ENCODE data around the gene SNX22.

Gene SNX22

DNA sequence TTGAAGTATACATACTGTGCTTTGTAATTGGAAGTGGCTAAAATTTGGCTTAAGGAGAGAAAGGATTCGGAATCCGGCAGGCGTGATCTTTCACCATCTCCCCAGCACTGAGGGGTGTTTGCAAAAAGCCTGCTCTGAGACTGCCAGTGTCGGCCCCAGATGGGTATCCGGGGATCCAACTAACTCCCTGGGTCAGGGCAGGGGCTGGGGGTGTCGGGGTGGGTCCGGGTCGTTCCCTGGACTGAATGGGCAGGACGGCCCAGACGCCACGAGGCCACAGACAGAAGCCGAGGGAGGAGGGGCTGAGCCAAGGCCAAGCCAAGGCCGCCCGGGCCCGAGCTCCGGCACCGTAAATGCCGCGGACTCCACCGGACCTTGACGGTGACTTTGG lies 10.9 kb downstream of the SNX22 start:
- TF ChIP-seq, protein P1, sequence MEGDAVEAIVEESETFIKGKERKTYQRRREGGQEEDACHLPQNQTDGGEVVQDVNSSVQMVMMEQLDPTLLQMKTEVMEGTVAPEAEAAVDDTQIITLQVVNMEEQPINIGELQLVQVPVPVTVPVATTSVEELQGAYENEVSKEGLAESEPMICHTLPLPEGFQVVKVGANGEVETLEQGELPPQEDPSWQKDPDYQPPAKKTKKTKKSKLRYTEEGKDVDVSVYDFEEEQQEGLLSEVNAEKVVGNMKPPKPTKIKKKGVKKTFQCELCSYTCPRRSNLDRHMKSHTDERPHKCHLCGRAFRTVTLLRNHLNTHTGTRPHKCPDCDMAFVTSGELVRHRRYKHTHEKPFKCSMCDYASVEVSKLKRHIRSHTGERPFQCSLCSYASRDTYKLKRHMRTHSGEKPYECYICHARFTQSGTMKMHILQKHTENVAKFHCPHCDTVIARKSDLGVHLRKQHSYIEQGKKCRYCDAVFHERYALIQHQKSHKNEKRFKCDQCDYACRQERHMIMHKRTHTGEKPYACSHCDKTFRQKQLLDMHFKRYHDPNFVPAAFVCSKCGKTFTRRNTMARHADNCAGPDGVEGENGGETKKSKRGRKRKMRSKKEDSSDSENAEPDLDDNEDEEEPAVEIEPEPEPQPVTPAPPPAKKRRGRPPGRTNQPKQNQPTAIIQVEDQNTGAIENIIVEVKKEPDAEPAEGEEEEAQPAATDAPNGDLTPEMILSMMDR (IDR thresholded peaks at IDR 0.05; ENCODE audit: extremely low read depth, insufficient read depth, missing control alignments) = no peak
- DNase-seq (ENCODE audit: low spot score) = no peak
- in situ Hi-C loops (cut with MboI; ENCODE audit: low pct_unique_long_range_greater_than_20kb, low sequenced_read_pairs, unreplicated experiment) = no loop called here

DNA sequence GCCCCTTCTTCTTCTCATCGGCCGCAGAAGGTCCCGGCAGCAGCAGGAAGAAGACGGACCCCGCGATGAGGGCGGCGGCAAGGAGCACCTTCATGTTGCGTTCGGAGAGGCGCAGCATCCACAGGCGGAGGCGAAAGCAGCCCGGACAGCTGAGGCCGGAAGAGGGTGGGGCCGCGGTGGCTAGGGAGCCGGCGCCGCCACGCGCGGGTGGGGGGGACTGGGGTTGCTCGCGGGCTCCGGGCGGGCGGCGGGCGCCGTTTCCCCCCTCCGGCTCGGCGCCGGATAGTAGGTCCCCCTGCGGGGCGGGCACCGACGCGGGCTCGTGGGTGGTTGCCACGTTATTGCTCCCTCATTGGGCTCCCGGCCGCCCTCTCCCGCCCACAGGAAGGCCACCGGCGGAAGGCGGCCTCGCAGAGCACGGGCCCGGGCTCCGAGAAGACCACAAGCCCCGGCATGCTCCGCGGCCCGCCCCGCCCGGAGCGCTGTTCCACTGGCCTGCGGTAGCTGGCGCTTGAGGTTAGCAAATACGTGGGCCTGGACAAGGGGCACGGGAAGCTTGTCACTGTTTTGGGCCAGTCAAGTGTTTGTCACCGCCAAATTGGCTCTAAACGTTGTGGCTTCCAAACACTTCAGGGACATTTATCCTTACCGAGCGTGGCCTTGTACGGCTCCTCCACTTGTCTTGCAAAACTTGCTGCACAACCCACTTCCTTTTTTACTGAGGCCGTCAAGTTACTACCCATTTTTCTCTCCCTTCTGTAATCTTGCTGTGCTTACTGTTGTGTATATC lies 11.5 kb downstream of the SNX22 start, which contains the start of gene PPIB:
TSS of gene PPIB (minus strand) at position 154 of the 790 bp plus-strand sequence. CDS start at position 118, 36 bp downstream.
- peak; percentile 98 for DNase-seq (ENCODE audit: low spot score)
- in situ Hi-C loops (cut with MboI; ENCODE audit: low pct_unique_long_range_greater_than_20kb, low sequenced_read_pairs, unreplicated experiment) = no loop called here
- TF ChIP-seq, protein P1 (IDR thresholded peaks at IDR 0.05; ENCODE audit: extremely low read depth, insufficient read depth, missing control alignments) = peak; percentile 70

DNA sequence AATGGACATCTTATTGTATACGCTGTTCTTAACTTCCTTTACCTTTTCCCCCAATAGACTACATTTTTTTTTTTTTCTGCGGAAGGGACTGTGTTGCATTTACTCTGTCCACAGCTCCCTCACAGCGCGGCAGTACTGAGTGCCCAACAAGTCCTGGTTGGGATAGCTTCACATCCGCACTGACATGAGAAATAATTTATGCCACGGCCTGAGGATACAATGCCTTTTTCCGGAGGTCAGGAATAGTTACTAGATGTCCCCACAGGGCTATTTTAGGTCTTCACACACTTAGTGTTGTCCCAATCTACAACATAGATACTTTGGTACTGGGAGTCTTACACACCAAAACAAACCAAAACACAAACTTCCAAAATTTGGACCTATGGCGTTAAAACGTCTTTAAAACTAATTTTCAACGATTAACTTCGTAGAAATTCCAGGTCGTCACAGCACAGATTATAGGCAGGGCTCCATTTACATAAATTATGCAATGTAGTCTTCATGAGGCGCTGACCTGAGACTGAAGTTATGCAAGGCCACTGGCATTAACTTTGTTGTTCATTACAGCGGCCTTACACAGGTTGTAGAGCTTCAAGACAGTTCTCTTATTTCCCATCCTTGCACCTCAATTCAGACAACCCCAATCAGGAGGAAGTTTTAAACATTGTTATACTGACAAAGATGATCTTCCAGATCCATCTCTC lies 12.3 kb downstream of the SNX22 start:
- in situ Hi-C loops (cut with MboI; ENCODE audit: low pct_unique_long_range_greater_than_20kb, low sequenced_read_pairs, unreplicated experiment) = no loop called here
- TF ChIP-seq, protein P1 (IDR thresholded peaks at IDR 0.05; ENCODE audit: extremely low read depth, insufficient read depth, missing control alignments) = no peak
- no peak for DNase-seq (ENCODE audit: low spot score)

DNA sequence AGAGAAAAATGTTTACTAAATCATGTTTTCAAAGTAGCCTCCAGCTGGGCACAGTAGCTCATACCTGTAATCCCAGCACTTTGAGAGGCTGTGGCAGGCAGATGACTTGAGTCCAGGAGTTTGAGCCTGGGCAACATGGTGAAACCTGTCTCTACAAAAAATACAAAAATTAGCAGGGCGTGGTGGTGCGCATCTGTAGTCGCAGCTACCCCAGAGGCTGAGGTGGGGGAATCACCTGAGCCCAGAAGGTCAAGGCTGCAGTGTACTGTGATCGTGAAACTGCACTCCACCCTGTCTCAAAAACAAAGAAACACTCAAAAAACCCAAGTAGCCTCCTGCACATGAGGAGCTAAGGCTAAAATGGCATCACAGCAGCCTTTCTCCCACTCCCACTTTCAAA lies 12.9 kb downstream of the SNX22 start:
- TF ChIP-seq, protein P1 (IDR thresholded peaks at IDR 0.05; ENCODE audit: extremely low read depth, insufficient read depth, missing control alignments) = no peak
- no peak for DNase-seq (ENCODE audit: low spot score)
- in situ Hi-C loops (cut with MboI; ENCODE audit: low pct_unique_long_range_greater_than_20kb, low sequenced_read_pairs, unreplicated experiment) = no loop called here

DNA sequence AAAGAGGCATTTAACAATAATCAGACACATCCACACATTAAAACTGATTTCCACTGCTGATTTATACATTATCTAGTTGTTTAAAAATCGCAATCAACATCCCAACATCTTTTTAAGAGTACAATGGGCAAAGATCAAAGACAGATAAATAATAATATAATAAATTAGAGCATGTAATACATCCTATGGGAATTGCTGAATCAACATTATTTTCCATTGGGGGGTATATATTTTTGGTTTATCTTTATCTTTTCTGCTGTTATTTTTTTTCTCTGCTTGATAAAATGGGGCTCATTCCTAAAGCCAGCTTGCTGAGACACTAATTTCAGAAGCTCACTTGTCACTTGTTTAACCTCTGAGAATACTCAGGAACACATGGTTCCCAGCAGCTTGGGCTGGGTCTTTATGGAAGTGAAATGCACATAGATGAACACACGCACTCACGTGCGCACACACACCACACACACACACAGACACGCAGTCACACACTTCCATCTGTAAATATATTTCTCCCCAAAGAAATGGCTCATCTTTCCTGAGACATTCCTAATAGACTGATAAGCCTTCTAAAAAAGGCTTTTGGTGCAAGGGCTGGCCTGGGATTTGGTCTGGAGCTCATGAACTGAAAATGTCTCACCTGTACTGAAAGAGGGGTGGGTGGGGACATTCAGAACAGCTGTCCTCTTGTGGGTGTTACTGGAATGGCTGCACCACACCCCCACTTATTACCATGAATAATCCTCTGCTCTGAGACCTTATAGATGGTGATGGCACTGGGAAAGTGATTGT lies 14.8 kb downstream of the SNX22 start:
- TF ChIP-seq, protein P1 (IDR thresholded peaks at IDR 0.05; ENCODE audit: extremely low read depth, insufficient read depth, missing control alignments) = no peak
- no peak for DNase-seq (ENCODE audit: low spot score)
- in situ Hi-C loops (cut with MboI; ENCODE audit: low pct_unique_long_range_greater_than_20kb, low sequenced_read_pairs, unreplicated experiment) = no loop called here

DNA sequence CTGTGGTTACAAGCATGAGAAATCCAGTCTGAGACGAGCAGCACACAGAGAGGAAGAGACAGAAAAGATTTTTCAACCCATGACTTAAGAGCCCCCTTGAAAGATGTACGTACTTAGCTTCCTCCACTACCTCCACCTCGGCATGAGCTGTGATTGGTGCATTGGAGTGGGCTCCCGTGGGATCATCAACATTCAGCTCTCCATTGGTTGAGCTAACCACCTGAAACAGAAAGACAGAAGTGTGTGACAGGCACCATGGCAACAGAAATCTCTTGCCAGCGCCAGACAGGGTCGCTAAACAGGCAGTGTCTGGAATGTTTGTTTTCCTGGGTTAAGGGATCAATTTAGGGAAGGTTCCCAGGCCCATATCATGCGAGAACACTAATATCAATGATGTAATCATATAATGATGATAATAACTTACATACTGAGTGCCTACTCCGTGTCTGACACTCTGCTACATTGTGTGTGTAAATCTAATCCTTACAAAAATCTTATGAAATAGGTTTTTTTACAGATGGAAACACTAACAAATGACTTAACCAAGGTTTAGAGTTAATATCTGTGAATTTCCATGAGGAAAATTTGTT lies 28.8 kb downstream of the SNX22 start:
- DNase-seq (ENCODE audit: low spot score) = peak; percentile 58
- in situ Hi-C loops (cut with MboI; ENCODE audit: low pct_unique_long_range_greater_than_20kb, low sequenced_read_pairs, unreplicated experiment) = no loop called here
- TF ChIP-seq, protein P1 (IDR thresholded peaks at IDR 0.05; ENCODE audit: extremely low read depth, insufficient read depth, missing control alignments) = no peak
